MM.1S (cell line): ENCODE data around the gene PRKCE.

ENCODE experiments used
- DNase-seq: peaks from one replicate; pipeline ENCODE4 v3.0.0-alpha.2; 2015
- H2AFZ ChIP-seq: fragments of 300-600 bp; sonication (generic); 2 replicates; pipeline ENCODE4 v1.6.0; 2016; ENCODE audit warnings: antibody characterized with exemption, low read length
- H3F3A ChIP-seq: fragments of 300-600 bp; sonication (generic); 2 replicates; pipeline ENCODE4 v1.6.1; 2016; ENCODE audit warnings: mild to moderate bottlenecking, antibody characterized with exemption, low read length, moderate library complexity, mixed read lengths; ENCODE audit not compliant: insufficient read depth
- H3K27ac ChIP-seq: fragments of 300-600 bp; sonication (generic); 2 replicates; pipeline ENCODE4 v1.5.1; 2016; ENCODE audit warnings: mild to moderate bottlenecking, low read length
- H3K27me3 ChIP-seq: fragments of 300-600 bp; sonication (generic); replicated peaks from 2 replicates; pipeline ENCODE4 v1.6.0; 2016; ENCODE audit warnings: low read length; ENCODE audit not compliant: insufficient read depth
- H3K36me3 ChIP-seq: fragments of 300-600 bp; sonication (generic); replicated peaks from 2 replicates; pipeline ENCODE4 v1.6.1; 2016; ENCODE audit warnings: mild to moderate bottlenecking, low read length, mixed read lengths; ENCODE audit not compliant: insufficient read depth
- H3K4me1 ChIP-seq: fragments of 300-600 bp; sonication (generic); 2 replicates; pipeline ENCODE4 v1.6.1; 2016; ENCODE audit warnings: low read length, mixed read lengths
- H3K4me2 ChIP-seq: fragments of 300-600 bp; sonication (generic); 2 replicates; pipeline ENCODE4 v1.6.0; 2016; ENCODE audit warnings: low read depth, low read length
- H3K4me3 ChIP-seq: fragments of 300-600 bp; sonication (generic); 2 replicates; pipeline ENCODE4 v1.5.1; 2016; ENCODE audit warnings: low read length, mixed read lengths
- H3K79me2 ChIP-seq: fragments of 300-600 bp; sonication (generic); 2 replicates; pipeline ENCODE4 v1.6.1; 2016; ENCODE audit warnings: mixed run types, low read length, mixed read lengths
- H3K9ac ChIP-seq: fragments of 300-600 bp; sonication (generic); 2 replicates; pipeline ENCODE4 v1.6.1; 2016; ENCODE audit warnings: low read length, mixed read lengths
- H3K9me2 ChIP-seq: fragments of 300-600 bp; sonication (generic); replicated peaks from 2 replicates; pipeline ENCODE4 v1.6.1; 2016; ENCODE audit warnings: mild to moderate bottlenecking, low read length, mixed read lengths; ENCODE audit not compliant: insufficient read depth
- H3K9me3 ChIP-seq: fragments of 300-600 bp; sonication (generic); replicated peaks from 2 replicates; pipeline ENCODE4 v1.6.1; 2016; ENCODE audit warnings: mild to moderate bottlenecking, low read length, mixed read lengths; ENCODE audit not compliant: insufficient read depth
- H4K20me1 ChIP-seq: fragments of 300-600 bp; sonication (generic); 2 replicates; pipeline ENCODE4 v1.6.1; 2016; ENCODE audit warnings: mild to moderate bottlenecking, low read length, moderate library complexity, mixed read lengths; ENCODE audit not compliant: insufficient read depth
- EZH2 ChIP-seq: fragments of 300-600 bp; sonication (generic); optimal IDR thresholded peaks from 2 replicates; pipeline ENCODE3; 2017; ENCODE audit warnings: low read depth, mild to moderate bottlenecking, antibody characterized with exemption, low read length, mixed read lengths
- EZH2phosphoT487 ChIP-seq: fragments of 300-600 bp; sonication (generic); IDR thresholded peaks from 2 replicates; pipeline ENCODE4 v1.6.1; 2018; ENCODE audit warnings: antibody characterized with exemption, low read length
- TF ChIP-seq, protein P1 (sequence below): fragments of 300-600 bp; sonication (generic); IDR thresholded peaks from 2 replicates; pipeline ENCODE4 v1.5.1; 2016; ENCODE audit warnings: antibody characterized with exemption, low read length, mixed read lengths

The PRKCE gene

DNA sequence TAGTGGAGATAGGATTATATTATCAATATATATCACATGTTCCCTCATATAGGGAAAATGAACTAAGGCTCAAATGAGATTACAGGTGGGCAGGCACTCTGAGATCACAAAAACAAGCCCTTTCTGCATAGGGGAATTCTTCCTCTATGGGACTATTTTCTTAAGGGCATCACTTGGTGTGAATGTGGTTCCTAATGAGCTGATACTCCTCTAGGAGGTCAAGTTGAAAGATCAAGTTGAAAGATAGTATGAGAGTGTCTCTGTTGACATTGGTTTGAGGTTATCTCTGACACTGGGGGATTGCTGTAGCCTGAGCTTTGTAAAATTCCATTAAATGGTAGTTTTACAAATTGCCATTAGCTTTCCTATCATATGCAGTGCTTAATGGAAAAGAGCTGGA lies 270.4 kb downstream of the PRKCE start:
- Histone ChIP-seq H3K27ac (no peak overlapping the region), H3K27me3 (no peaks in the 10 kb centered on the region), H3K79me2 (no peaks in the 10 kb centered on the region), H2AFZ (no peak overlapping the region), H3K4me3 (no peak overlapping the region), H4K20me1 (no peaks in the 10 kb centered on the region), H3K4me2 (no peak overlapping the region), H3K9me2 (no peaks in the 10 kb centered on the region), H3K36me3 (no peaks in the 10 kb centered on the region), H3F3A (no peaks in the 10 kb centered on the region), H3K4me1 (no peaks in the 10 kb centered on the region), H3K9ac (no peak overlapping the region), H3K9me3 (no peaks in the 10 kb centered on the region)
- TF ChIP-seq EZH2phosphoT487: no peak
- DNase-seq: no peak

GRCh38 chr2:45922577-45922988 lies 271.1 kb downstream of the PRKCE start:
- H3K9me3 ChIP-seq: no peaks in the 10 kb centered on the region
- H3F3A ChIP-seq: no peaks in the 10 kb centered on the region
- H3K9ac ChIP-seq: no peak overlapping the region
- H2AFZ ChIP-seq: no peak overlapping the region
- H3K36me3 ChIP-seq: no peaks in the 10 kb centered on the region
- no peak overlapping the region for H3K4me3 ChIP-seq
- no peaks in the 10 kb centered on the region for H4K20me1 ChIP-seq
- H3K4me1 ChIP-seq: no peaks in the 10 kb centered on the region
- H3K79me2 ChIP-seq: no peaks in the 10 kb centered on the region
- H3K27me3 ChIP-seq: no peaks in the 10 kb centered on the region
- no peaks in the 10 kb centered on the region for H3K9me2 ChIP-seq
- no peak for TF ChIP-seq EZH2phosphoT487
- no peak for TF ChIP-seq EZH2
- TF ChIP-seq, protein P1, sequence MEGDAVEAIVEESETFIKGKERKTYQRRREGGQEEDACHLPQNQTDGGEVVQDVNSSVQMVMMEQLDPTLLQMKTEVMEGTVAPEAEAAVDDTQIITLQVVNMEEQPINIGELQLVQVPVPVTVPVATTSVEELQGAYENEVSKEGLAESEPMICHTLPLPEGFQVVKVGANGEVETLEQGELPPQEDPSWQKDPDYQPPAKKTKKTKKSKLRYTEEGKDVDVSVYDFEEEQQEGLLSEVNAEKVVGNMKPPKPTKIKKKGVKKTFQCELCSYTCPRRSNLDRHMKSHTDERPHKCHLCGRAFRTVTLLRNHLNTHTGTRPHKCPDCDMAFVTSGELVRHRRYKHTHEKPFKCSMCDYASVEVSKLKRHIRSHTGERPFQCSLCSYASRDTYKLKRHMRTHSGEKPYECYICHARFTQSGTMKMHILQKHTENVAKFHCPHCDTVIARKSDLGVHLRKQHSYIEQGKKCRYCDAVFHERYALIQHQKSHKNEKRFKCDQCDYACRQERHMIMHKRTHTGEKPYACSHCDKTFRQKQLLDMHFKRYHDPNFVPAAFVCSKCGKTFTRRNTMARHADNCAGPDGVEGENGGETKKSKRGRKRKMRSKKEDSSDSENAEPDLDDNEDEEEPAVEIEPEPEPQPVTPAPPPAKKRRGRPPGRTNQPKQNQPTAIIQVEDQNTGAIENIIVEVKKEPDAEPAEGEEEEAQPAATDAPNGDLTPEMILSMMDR: no peak
- no peak overlapping the region for H3K4me2 ChIP-seq
- DNase-seq: no peak
- no peak overlapping the region for H3K27ac ChIP-seq

- Histone ChIP-seq H3K4me3 (no peak overlapping the region), H3F3A (no peaks in the 10 kb centered on the region), H3K9ac (no peak overlapping the region), H4K20me1 (no peaks in the 10 kb centered on the region), H3K9me3 (no peaks in the 10 kb centered on the region), H3K4me1 (no peaks in the 10 kb centered on the region), H3K4me2 (no peak overlapping the region), H3K79me2 (no peaks in the 10 kb centered on the region), H3K27me3 (no peaks in the 10 kb centered on the region), H3K9me2 (no peaks in the 10 kb centered on the region), H3K36me3 (no peaks in the 10 kb centered on the region), H2AFZ (no peak overlapping the region), H3K27ac (no peak overlapping the region)
- TF ChIP-seq EZH2 (no peak), EZH2phosphoT487 (no peak)
- TF ChIP-seq, protein P1: no peak
- DNase-seq: no peak
These were observed 272.2 kb downstream of the PRKCE start for GRCh38 chr2:45923701-45924100.

DNA sequence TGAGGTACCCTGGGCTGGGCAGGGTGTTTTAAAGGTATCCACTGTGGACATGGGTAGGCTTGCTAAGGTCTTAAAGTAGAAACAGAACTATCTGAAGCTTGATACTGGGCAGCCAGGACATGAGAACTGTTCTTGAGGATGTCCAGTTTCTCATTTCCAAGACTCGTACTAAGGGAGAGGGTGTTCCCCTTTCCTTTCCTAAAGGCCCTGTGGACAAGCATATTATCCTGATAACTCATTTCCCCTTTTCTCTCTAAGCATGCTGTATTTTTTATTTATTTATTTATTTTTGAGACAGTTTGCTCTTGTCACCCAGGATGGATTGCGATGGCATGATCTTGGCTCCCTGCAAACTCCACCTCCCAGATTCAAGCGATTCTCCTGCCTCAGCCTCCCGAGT lies 273.6 kb downstream of the PRKCE start:
- no peaks in the 10 kb centered on the region for H4K20me1 ChIP-seq
- no peak overlapping the region for H3K27ac ChIP-seq
- no peak overlapping the region for H3K9ac ChIP-seq
- H3K79me2 ChIP-seq: no peaks in the 10 kb centered on the region
- no peak overlapping the region for H3K4me3 ChIP-seq
- H3K36me3 ChIP-seq: no peaks in the 10 kb centered on the region
- TF ChIP-seq, protein P1: no peak
- no peak for TF ChIP-seq EZH2phosphoT487
- no peak for TF ChIP-seq EZH2
- H3K9me3 ChIP-seq: no peaks in the 10 kb centered on the region
- H3K4me2 ChIP-seq: no peak overlapping the region
- no peak overlapping the region for H2AFZ ChIP-seq
- H3K27me3 ChIP-seq: no peaks in the 10 kb centered on the region
- DNase-seq: no peak
- H3K4me1 ChIP-seq: no peaks in the 10 kb centered on the region
- H3K9me2 ChIP-seq: no peaks in the 10 kb centered on the region
- no peaks in the 10 kb centered on the region for H3F3A ChIP-seq
